Measurements from ENCODE around the gene CACNA1E.
"Not testable (repeated sequence)": the region's sequence is repeated elsewhere in the genome, so short reads cannot be mapped to it uniquely, and the experiment has no call there.

The CACNA1E gene

DNA sequence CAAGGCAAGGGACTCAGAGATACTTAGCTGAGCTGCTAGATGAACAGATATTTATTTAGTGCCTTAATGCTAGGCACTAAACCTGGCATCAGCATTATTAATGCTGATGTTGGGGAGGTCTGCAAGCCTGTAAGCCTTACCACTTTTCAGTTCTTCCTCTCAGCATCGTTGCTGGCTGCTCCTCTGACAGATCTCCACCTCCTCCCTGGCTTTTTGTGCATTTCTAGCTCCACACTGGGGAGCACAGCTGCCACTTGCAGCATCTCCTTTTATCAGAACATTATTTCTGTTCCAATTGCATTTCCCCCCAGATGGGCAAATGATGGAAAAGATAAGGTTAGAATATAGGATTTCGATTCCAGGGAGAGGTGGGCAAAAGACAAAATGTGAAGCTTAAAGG is 34.8 kb downstream of the CACNA1E start:
- DNase-seq: no peak

DNA sequence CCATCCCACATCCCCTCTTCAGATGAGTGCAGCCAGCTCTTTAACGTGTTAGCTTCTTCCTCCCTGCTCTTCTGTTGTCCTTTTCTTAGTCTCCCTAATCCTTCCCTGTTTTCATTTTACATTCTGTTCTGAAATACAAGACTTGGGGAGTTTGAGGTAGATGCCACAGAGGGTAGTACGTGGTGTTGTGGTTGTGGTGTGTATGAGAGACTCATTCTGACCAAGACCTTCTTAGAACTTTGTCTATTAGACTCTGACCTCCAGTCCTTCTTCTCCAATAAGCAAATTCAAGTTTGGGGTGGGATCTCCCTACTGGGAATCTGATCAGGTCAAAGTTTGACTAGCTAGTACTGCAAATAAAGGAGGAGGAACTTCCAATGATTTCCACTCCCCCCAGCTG is 39.5 kb downstream of the CACNA1E start:
- DNase-seq: no peak

DNA sequence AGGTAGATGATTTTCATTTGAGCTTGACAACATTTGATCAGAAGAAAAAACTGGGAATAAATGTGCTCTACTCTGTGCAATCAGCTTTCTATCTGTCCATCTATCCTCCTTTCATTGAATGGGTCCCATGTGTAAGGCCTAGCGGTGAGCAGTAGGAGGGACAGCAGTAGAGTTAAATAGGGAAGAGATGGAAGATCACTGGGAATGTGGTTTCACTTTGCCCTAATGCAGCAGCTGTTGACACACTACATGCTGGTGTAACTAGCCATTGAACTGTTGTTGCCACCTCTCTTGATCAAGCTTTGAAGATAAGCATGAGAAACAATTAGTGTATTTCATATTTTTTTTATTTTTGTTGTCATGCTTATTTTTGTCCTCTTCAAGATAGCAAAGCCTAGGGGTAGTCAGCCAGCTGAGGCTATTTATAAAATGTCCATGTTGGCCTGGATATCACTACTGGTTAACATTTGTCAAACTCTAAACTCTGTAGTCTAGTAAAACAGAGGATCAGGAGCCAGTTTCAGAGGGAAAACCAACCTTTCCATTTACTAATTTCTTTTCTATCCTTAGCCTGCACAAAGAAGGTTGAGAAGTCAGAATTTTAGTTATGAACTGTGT is 41.9 kb downstream of the CACNA1E start:
- DNase-seq: no peak

DNA sequence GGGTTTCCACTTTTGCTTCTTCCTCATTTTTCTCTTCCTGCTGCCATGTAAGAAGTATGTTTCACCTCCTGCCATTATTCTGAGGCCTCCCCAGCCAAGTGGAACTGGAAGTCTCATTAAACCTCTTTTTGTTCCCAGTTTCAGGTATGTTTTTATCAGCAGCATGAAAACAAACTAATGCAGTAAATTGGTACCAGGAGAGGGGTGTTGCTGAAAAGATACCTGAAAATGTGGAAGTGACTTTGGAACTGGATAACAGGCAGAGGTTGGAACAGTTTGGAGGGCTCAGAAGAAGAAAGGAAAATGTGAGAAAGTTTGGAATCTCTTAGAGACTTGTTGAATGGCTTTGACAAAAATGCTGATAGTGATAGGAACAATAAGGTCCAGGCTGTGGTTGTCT is 44.9 kb downstream of the CACNA1E start:
- DNase-seq: not testable (repeated sequence)

DNA sequence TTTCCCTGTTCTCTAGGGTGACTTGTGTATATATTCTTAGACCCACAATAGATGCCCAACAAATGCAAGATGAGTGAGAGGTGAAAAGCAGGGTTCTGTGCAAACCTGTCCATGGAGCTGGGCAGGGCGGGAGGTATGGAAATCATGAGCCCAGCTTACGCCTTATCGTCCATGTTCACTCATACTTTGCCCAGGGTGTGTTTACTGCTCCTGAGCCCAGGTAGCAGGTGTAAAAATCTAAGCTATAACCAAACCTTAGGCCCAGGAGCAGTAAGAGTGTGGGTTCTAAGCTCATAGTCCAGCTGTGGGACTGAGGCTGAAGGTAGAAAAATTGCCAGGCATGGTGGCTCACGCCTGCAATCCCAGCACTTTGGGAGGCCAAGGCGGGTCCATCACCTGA is 48.1 kb downstream of the CACNA1E start:
- DNase-seq: no peak

DNA sequence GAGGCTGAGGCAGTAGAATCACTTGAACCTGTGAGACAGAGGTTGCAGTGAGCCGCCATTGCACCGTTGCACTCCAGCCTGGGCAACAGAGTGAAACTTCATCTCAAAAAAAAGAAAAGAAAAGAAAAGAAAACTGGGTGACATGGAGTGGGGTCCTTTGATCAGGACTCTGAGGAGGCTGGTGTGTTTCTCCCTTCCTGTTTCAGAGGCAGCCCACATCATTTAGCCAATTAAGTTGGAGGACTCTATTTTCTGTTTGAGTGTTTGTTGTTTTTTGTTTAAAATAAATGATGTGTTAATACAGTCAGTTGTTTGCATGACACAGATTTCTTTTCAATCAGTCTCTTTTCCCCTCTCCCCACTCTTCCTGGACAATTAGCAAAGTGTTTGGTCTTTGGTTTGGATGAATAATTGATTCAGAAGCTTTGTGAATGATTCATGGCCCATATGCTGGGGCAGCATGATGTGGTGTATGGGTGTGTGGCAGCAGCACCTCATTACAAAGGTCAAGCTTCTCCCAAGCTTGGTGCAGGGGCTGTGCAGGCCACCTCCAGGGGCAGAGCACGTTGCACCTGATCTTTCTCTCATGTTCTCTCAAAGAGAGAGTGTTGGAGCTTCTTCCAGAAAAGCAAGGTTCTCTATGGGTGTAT is 48.8 kb downstream of the CACNA1E start:
- DNase-seq: no peak

DNA sequence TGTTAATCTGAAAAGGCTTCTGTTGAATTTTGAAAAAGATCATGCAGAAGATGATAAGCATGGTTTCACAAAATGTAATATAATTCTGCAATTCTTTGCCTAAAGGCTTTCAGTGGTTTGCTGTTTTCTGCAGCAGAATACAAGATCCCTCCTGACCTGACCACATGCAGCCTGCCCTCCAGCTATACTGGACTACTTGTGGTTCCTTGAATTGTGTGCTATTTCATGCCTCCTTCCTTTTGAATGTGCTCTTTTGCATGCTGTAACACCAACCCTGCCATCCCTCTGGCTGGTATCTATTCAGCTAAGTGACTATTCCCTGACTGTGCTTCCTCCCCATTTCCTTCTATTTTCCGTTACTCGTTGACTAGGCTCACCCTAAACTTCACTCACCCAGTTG is 55.5 kb downstream of the CACNA1E start:
- DNase-seq: no peak

DNA sequence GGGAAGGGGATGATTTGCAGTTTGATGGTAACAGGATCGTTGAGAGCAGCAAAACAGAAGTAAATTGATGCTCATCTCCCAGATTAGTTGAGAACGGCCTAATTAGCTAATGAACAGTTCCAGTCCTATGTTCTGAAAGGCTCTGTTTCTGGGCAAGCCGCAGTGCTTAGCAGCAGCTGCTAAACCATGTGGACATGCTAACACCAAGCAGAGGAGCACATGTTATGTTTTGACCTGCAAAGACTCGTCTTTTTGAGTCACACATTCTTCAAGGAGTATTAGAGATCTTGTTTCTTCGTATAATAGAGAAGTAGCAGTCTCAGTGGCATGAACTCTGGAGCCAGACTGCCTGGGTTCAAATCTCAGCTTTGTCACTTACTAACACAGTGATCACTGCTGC is 58.1 kb downstream of the CACNA1E start:
- DNase-seq: no peak

DNA sequence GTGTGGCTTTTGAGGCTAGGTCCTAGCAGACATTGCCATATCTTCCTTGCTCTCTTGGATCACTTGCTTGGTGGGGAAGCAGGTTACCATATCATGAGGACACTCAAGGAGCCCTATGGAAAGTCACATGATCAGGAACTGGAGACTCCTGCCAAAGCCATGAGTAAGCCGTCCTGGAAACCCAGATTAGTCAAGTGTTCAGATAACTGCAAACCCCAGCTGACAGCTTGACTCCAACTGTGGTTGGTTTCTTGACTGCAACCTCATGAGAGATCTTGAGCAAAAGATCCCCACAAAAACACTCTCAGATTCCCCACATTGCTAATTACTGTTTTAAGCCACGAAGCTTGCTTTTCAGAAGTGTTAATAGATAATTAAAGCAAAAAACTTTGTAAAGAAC is 58.6 kb downstream of the CACNA1E start:
- DNase-seq: no peak

DNA sequence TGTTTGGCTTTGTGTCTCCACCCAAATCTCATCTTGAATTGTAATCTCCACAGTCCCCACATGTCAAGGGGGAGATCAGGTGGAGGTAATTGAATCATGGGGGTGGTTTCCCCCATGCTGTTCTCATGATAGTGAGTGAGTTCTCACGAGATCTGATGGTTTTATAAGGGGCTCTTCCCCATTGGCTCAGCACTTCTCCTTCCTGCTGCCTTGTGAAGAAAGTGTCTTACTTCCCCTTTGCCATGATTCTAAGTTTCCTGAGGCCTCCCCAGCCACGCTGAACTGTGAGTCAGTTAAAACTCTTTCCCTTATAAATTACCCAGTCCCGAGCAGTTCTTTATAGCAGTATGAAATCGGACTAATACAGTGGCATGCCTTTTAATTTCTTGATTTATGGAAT is 59.1 kb downstream of the CACNA1E start:
- DNase-seq: not testable (repeated sequence)

DNA sequence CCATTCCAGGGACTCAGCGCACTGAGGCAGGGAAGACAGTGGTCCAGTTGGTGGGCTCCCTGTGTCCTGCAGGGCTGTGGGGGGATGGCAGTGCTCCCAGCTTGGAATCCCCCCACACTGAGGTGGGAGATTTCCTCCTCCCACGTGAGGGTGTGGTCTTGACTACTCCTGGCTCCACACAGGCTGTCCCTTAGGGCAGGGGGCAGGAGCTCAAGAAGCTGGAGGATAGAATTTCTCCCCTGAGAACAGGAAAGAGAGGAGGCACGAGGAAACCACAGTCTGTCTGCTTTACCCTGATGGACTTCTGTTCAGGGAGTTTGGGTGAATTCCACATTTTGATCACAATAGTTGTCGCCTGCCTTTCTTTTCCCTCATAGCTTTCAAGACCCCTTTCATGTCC is 62.1 kb downstream of the CACNA1E start:
- DNase-seq: no peak

DNA sequence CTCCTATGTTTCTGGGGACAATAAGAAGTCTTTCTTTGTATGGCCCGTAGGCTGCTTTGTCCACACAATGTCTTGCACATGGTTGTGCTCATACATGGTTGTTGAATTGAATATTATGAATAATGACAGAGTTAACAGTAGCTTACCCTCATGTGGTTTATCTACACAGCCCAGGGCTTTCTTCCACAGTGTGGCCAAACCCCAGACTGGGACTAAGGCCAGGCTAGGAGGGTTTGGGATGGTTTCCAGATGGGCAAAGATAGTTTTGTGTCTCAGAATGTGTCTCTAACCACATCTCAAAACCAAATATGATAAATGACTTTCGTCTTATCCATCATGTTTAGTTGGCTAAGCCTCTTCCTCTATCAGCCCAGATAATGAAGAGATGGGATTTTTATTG is 65.2 kb downstream of the CACNA1E start:
- no peak for DNase-seq

DNA sequence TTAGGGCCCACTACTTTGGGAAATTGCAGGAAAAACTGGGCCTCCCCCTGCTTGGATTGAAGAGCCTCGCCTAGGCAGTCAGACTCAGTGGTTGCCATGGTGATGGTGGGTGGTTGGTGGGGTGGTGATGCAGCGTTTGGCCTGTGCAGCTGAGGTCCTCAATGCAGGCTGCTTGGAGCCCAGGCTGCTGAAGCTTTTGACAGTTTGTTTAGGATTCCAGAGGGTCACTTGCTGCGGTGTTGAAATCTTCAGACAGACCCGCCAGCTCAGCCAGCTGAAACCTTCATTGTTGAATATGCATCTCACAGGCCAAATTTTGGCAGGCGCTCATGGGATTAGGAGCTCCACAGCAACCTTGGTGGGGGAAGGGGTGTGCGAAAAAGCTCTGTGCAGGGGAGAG is 67.9 kb downstream of the CACNA1E start:
- DNase-seq: no peak

DNA sequence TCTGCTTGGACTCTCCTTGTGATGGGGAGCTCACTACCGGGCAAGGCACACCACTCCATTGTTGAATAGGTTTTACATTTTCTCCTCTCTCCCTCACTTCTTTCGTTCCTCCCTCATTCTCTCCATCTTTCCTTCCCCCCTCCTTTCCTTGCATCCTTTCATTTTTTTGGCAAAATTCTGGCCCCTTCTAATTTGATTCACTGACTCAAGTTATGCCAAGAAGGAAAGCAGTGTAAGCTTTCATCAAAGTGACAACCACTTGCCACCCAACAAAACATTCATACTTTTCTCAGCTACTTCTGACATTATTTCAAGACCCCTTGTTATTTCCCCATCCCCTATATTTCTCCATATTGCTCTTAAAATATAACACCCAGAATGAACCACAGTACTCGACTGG is 68.4 kb downstream of the CACNA1E start:
- no peak for DNase-seq

DNA sequence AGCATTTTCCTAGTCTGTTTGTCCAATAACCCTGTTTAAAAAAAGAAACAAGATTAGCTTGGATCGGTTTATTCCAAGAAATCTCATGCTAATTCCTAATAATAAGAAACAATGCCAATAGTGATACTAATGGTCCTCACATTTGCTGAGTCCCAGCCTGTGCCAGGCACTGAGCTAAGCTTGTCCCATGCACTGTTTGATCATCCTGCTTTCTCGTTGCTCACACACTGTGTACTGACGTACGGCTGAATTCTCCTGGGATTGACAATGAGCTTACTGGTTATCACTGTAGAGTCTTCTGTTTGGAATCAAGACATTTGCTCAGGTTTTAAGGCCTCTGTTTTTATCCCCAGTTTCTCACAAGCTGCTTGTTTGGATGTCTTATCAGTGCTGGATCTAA is 71.1 kb downstream of the CACNA1E start:
- DNase-seq: no peak

DNA sequence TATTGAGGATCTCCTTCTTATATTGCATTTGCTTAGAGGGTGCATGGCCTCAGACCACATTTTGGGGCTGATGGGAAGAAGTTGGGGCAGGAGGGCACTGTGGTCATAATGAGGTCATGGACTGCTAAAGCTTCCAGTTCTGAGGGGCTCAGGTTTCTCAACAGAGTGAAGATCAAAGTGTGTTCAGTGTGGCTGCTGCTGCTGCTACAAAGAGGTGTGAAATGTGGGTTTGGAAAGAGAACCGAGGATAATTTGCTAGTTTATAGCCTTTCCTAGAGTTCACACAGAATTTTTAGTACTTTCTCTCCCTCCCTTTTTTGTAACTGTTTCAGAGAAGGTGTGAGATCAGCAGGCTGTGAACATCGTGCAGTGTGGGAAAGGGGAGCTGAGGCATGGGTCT is 73.3 kb downstream of the CACNA1E start:
- DNase-seq: no peak

DNA sequence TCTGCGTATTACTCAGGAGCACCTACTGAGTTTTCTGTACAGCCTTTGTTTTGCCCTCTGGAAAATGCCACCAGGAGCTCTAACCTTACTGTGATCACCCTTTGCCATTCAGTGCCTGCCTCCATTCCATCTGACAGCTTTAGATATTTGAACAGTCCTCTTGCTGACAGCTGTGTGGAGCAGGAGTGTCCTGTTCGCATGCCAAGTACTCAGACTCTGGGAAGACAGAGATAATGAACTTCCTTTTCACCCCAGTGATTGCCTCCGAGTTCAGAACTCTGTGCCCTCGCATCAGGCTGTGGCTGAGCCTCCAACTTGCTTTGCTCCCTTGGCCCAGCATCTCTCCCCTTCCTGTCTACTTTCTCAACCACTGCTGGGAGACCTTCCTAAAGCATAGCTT is 74.0 kb downstream of the CACNA1E start:
- DNase-seq: no peak

DNA sequence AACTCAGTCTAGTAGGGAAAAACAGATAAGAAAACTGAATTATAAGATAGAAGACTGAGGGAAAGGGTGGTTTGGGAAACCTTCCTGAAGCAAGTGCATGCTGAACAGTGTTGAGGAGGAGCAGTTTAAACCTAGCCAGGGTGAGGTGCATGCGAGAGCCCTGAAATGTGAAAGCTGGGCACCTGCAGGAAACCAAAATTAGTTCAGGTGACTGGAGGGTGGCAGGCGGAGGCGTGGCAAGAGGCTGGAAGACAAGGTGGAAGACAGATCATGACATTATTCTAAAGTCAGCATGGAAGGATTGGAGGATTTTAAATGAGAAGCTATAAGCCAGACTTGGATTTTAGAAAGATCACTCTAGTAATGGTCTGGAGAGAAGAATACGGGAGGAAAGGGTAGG is 75.1 kb downstream of the CACNA1E start:
- DNase-seq: no peak

DNA sequence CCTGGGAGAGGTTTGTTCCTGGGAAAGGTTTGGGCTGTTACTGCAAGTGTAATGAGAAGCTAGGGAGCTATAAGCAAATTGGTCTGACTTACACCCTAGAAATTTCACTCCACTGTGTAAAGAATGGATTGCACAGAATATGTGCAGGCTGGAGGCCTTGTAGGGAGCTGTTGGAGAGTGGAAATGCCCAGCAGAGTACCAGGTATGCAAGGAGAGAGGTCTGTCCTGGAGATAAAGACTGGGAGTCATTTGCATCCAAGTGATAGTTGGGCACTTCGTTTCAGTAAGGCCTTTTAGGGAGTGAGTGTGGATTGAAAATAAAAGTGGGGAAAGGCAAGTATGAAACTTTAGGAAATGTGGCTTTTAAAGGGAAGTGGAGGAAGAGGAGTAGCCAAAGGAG is 75.8 kb downstream of the CACNA1E start:
- DNase-seq: no peak

DNA sequence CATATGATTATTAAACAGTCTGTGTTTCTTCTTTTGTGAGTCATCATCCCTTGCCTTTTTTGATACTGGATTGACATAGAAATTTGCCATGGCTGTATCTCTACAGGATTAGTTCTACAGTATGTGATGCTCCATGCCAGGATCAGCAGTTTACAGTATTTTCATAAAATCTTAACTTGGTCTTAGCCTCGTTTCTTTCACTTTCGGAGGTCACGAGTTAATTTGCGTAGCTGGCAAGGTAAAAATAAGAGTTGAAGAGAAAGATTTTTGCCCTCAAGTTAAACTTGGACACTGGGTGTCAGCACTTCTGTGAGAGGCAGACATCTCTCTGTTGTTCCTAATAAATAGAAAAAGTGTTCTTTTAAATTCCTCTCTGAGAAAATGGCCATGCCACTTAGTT is 79.1 kb downstream of the CACNA1E start:
- no peak for DNase-seq

DNA sequence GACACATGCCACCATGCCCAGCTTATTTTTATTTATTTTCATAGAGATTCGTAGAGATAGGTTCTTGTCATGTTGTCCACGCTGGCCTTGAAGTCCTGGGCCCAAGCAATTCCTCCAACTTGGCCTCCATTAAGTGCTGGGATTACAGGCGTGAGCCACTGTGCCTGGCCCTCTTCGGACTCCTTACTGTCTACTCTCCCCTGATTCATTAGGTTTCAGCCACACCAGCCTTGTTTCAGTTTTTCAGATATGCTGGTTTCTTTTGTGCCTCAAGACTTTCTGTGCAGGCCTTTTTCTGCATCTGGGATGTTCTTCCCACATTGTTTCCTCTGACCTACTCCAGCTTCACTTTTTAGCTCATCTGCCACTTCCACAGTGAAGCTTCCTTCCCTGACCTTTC is 85.4 kb downstream of the CACNA1E start:
- DNase-seq: no peak

DNA sequence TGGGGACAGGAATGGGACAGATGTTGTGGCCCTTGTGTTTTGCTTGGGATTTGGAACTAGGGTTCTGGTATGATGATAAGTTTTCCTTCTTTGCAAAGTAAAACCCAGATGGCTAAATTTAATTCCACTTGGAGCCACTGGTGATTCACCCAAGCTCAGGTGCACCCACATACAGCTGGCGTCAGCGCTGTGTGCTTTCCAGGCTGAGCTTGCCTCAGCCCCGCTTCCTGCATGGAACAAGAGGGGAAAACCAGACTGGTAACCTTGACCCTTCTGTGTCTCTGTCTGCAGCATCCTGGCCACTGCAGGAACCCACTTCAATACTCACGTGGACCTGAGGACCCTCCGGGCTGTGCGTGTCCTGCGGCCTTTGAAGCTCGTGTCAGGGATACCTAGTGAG is 94.2 kb downstream of the CACNA1E start:
- no peak for DNase-seq

DNA sequence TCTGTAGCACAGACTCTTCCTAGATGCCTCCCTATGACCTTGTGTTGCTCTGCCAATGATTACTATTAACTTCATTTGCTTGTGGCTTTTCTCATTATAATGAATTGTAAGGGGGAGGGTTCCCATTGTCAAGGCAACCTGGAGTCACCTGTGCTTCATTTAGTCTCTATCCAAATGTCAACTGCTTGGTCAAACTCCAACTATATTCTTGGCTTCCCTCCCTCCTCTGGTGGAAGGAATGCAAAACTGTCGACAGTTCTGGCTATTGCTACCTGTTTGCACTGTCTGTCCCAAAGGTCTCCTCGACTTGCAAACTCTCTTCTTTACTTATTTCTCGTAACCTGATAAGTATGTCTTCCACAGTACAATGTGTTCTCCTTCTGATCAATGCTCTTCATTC is 100.3 kb downstream of the CACNA1E start:
- DNase-seq: no peak

DNA sequence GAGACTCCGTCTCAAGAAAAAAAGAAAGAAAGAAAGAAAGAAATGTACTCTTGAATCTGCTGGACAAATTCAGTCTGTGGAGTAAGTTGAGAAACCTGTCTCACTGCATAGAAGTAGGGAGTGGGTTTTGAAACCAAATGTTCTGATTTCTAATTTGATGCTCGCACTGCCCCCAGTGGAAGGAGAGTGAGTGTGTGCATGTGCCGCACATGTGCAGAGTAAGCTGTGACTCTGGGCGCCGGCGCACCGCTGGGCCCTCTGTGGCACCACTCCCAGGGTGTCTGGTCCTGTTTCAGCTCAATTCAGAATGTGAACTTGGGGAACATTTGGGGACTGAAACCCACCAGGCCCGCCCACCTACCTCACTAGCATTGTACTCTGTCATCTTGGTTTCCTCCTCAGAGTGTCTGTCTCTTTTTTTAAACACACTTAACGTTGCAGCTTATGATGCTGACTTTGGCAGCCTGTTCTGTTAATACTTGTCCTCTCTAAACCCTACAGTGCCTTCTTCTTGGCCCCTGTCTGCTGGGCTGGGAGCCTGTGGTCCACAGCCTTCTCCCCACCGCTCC is 104.6 kb downstream of the CACNA1E start:
- no peak for DNase-seq

DNA sequence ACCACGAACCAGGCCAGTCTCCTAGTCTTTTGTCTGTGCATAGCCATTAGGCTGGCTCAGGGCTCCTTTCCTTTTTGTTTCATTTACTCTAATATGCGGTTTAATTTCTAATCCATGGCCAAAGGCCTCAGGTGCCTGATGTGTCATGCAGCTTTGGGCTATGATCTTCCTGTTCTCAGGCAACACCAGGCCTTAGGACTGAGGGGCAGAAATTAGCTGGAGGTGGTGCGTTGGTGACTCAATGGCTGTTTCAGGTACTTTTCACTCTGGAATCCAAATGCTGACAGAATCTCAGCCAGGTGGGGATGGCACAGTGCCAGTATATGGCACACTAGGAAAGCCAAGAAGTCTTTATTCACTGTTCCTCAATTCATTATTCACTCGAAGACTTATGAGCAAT is 105.3 kb downstream of the CACNA1E start:
- no peak for DNase-seq
